Spleen (tissue), 13 donors: ENCODE measurements around the gene LOXHD1. TPM values are rescaled to one million over a fixed set of nuclear protein-coding genes. Genes with fewer than 3 reads are reported as not detected.
A peak's percentile ranks its signal among the peaks of the same experiment; 100 is the strongest.

Source experiments
- DNase-seq: peaks from one replicate; pipeline ENCODE4 v3.0.0-alpha.2; 2020
- H3K27ac ChIP-seq, 8 donors: fragments of 200-600 bp; sonication (generic) in 7 of 8; 1 replicate in 4 of 8; 2 replicates in 4 of 8; pipeline versions ENCODE4 v1.5.0 to v1.8.0; 2016 to 2021; ENCODE audit warnings: inconsistent platforms in 4 of 8, mild to moderate bottlenecking in 4 of 8, moderate library complexity in 1 of 8
- H3K27me3 ChIP-seq, 7 donors: fragments of 200-600 bp; sonication (generic) in 6 of 7; replicated peaks in 1 of 7; 1 replicate in 4 of 7; 2 replicates in 3 of 7; pipeline versions ENCODE4 v1.5.0 to v1.8.0; 2016 to 2021; ENCODE audit warnings: inconsistent platforms in 3 of 7, mild to moderate bottlenecking in 1 of 7
- H3K36me3 ChIP-seq, 6 donors: fragments of 200-600 bp; sonication (generic) in 5 of 6; 1 replicate in 4 of 6; 2 replicates in 2 of 6; pipeline versions ENCODE4 v1.5.0 to v1.8.0; 2016 to 2021; ENCODE audit warnings: inconsistent platforms in 2 of 6
- H3K4me1 ChIP-seq, 6 donors: fragments of 200-600 bp; sonication (generic) in 5 of 6; 1 replicate in 3 of 6; 2 replicates in 3 of 6; pipeline versions ENCODE4 v1.5.0 to v1.8.0; 2016 to 2021; ENCODE audit warnings: inconsistent platforms in 3 of 6
- H3K4me3 ChIP-seq, 8 donors: fragments of 200-600 bp; sonication (generic) in 7 of 8; 1 replicate in 4 of 8; 2 replicates in 4 of 8; pipeline versions ENCODE4 v1.5.0 to v1.8.0; 2016 to 2021; ENCODE audit warnings: inconsistent platforms in 4 of 8, mild to moderate bottlenecking in 4 of 8, moderate library complexity in 2 of 8
- H3K9me3 ChIP-seq, 8 donors: fragments of 200-600 bp; sonication (generic) in 7 of 8; 1 replicate in 4 of 8; 2 replicates in 4 of 8; pipeline versions ENCODE4 v1.5.0 to v1.8.0; 2016 to 2021; ENCODE audit warnings: inconsistent platforms in 4 of 8
- CTCF ChIP-seq, 11 experiments: fragments of 200-600 bp in 7 of 11; fragments of 450-650 bp in 4 of 11; sonication (generic) in 4 of 11; IDR thresholded peaks in 8 of 11; conservative IDR thresholded peaks in 3 of 11; 1 replicate in 7 of 11; 2 replicates in 4 of 11; pipeline versions ENCODE4 v1.4.0 to v1.8.0; 2016 to 2021; ENCODE audit warnings: antibody characterized with exemption in 11 of 11, inconsistent platforms in 4 of 11, mild to moderate bottlenecking in 1 of 11
- POLR2A ChIP-seq, 3 donors: fragments of 450-650 bp; IDR thresholded peaks; one replicate each; pipeline ENCODE4 v1.5.1; 2017; ENCODE audit warnings: antibody characterized with exemption in 3 of 3, mild to moderate bottlenecking in 1 of 3
- POLR2AphosphoS5 ChIP-seq, 3 donors: sonication (generic); formaldehyde crosslinking; IDR thresholded peaks; one replicate each; pipeline ENCODE4 v1.5.1; 2017; ENCODE audit warnings: antibody characterized with exemption in 3 of 3
- WGBS, 5 donors: extraction: QIAGEN DNeasy Blood & Tissue Kit in 3 of 5; methylation state at CpG; one replicate each; pipeline versions ENCODE4 v1.1.5 to v1.1.7; 2013 to 2018; 5-methylcytosine and 5-hydroxymethylcytosine counted together
- intact Hi-C: fragments of 100-400 bp; cut with DNase I; formaldehyde crosslinking; loops from one replicate; pipeline ENCODE4 v1.15.0; 2023; ENCODE audit warnings: low total_unique reads
- long read RNA-seq, 2 donors: transcript quantifications; one replicate each; lab custom pipeline, GENCODE V29; 2026
- polyA plus RNA-seq, 3 donors: library from polyadenylated mRNA; stranded (reverse); fragments of 200-250 nt; gene quantifications; one replicate each; pipeline ENCODE4 v1.2.1, GENCODE V29; 2013
- total RNA-seq, 7 donors: library from RNA; depleted of rRNA in 3 of 7; stranded (reverse); fragments of >200 nt in 3 of 7; fragmentation: NEBNext Ultra II Directional in 4 of 7; extraction: Animal tissue kit (Norgen Biotek cat#: 25700) in 4 of 7; gene quantifications; one replicate each; pipeline versions ENCODE4 v1.1.0 to v1.2.1, GENCODE V29; 2016 to 2021
- donor health status: healthy with polysubstance abuse.
- donor health status: DM: no; HTN: no; CAD: no; lungs with moderate emphysema.
- donor health status: DM: no; HTN: no; CAD: no.
- donor health status: Bipolar disorder and iron deficiency.
- donor health status: healthy.
- donor health status: DM: no; HTN: no; CAD: no.
- donor health status: DM: yes; HTN: yes; CAD: no.

LOXHD1 gene, protein sequence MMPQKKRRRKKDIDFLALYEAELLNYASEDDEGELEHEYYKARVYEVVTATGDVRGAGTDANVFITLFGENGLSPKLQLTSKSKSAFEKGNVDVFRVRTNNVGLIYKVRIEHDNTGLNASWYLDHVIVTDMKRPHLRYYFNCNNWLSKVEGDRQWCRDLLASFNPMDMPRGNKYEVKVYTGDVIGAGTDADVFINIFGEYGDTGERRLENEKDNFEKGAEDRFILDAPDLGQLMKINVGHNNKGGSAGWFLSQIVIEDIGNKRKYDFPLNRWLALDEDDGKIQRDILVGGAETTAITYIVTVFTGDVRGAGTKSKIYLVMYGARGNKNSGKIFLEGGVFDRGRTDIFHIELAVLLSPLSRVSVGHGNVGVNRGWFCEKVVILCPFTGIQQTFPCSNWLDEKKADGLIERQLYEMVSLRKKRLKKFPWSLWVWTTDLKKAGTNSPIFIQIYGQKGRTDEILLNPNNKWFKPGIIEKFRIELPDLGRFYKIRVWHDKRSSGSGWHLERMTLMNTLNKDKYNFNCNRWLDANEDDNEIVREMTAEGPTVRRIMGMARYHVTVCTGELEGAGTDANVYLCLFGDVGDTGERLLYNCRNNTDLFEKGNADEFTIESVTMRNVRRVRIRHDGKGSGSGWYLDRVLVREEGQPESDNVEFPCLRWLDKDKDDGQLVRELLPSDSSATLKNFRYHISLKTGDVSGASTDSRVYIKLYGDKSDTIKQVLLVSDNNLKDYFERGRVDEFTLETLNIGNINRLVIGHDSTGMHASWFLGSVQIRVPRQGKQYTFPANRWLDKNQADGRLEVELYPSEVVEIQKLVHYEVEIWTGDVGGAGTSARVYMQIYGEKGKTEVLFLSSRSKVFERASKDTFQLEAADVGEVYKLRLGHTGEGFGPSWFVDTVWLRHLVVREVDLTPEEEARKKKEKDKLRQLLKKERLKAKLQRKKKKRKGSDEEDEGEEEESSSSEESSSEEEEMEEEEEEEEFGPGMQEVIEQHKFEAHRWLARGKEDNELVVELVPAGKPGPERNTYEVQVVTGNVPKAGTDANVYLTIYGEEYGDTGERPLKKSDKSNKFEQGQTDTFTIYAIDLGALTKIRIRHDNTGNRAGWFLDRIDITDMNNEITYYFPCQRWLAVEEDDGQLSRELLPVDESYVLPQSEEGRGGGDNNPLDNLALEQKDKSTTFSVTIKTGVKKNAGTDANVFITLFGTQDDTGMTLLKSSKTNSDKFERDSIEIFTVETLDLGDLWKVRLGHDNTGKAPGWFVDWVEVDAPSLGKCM (N-terminal part only)
- total RNA-seq (1 to 10 TPM; 1.9 to 6.0 (median 2.4) TPM), polyA plus RNA-seq (under 1 TPM; 0.09 to 0.22 (median 0.13) TPM)
- long read RNA-seq, donor 1, result 0 reads
- long read RNA-seq, donor 2, result 0 reads

- 75 to 85% (median 78%) methylated on average over 25 of the region's 25 CpGs for WGBS, 5 donors
- no peak within 1 kb of the TSS for H3K27ac ChIP-seq
- H3K4me1 ChIP-seq, result peaks cover 0 to 5% (median 2%) of the 10 kb centered on the region in 6 donors
- H3K27me3 ChIP-seq, result no peaks in the 10 kb centered on the region
- H3K36me3 ChIP-seq, result no peaks in the 10 kb centered on the region
- H3K9me3 ChIP-seq, result no peaks in the 10 kb centered on the region
- intact Hi-C loops, result loop anchor here (5.0 to 10.0 kb wide), 4 partner anchors 103 to 510 kb away; a partner anchor contains a TSS
- no peak for TF ChIP-seq CTCF (IDR thresholded peaks at IDR 0.05 in 8 of 11, conservative IDR thresholded peaks at IDR 0.05 in 3 of 11)
- TF ChIP-seq POLR2A (IDR thresholded peaks at IDR 0.05), result no peak
- TF ChIP-seq POLR2AphosphoS5 (IDR thresholded peaks at IDR 0.05), result no peak
- DNase-seq, result peak; percentile 54
- H3K4me3 ChIP-seq, result no peak within 1 kb of the TSS
These were observed at the start of gene LOXHD1 for GRCh38 chr18:46657115-46657955. LOXHD1 (minus strand) TSS chr18:46657220; CDS start chr18:46657033, 187 bp downstream.

DNA sequence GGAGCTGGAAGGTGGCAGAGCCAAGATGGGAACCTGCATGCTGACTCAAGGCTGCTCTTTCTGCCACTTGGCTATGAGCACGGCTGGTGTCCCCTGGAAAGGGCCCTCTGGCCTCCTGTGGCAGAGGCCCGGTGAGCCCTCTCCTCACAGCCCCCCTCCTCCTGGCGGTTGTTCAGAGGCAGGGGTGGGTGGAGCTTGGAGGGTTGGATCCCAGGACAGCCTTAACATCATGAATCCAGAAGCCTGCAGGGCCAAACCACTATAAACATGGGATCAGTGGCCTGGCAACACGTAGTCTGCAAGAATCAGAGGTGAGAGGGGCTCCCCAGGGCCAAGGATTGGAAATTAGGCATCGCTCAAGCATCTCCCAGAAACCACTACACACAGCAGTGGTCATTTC lies 48.5 kb upstream of the LOXHD1 start:
- no peaks in the 10 kb centered on the region for H3K27me3 ChIP-seq
- no peak for DNase-seq
- no peak overlapping the region for H3K27ac ChIP-seq
- TF ChIP-seq POLR2AphosphoS5 (IDR thresholded peaks at IDR 0.05) (no peak), POLR2A (IDR thresholded peaks at IDR 0.05) (no peak), CTCF (IDR thresholded peaks at IDR 0.05 in 8 of 11, conservative IDR thresholded peaks at IDR 0.05 in 3 of 11) (no peak)
- H3K4me1 ChIP-seq, result no peaks in the 10 kb centered on the region
- intact Hi-C loops, result no loop called here
- no peak overlapping the region for H3K4me3 ChIP-seq
- WGBS, 5 donors, result 57 to 86% (median 73%) methylated on average over 4 to 5 of the region's 5 CpGs
- no peaks in the 10 kb centered on the region for H3K9me3 ChIP-seq
- no peaks in the 10 kb centered on the region for H3K36me3 ChIP-seq

DNA sequence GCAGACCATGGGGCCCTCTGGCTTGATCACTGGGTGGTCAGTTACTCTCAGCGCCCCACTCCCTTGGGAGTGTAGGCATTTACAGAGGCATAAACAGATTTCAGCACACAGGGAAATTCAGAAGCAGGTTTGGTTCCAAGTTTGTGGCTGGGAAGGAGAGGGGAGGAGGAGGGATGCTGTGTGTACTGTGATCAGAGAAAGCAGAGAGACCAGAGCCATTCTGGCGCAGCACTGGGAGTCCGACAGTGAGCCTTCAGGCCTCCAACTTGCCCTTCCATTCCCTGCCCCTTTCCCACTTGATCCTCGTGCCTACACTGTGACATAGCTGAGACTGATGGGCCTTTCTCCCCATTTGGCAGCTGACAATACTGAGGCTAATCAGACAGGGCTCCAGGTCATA lies 47.8 kb upstream of the LOXHD1 start:
- WGBS, 5 donors, result 81 to 92% (median 83%) methylated on average over 4 of the region's 4 CpGs
- Histone ChIP-seq H3K4me3 (no peak overlapping the region), H3K9me3 (no peaks in the 10 kb centered on the region), H3K27ac (no peak overlapping the region), H3K36me3 (no peaks in the 10 kb centered on the region), H3K4me1 (no peaks in the 10 kb centered on the region), H3K27me3 (no peaks in the 10 kb centered on the region)
- TF ChIP-seq POLR2A (IDR thresholded peaks at IDR 0.05) (no peak), CTCF (IDR thresholded peaks at IDR 0.05 in 8 of 11, conservative IDR thresholded peaks at IDR 0.05 in 3 of 11) (no peak), POLR2AphosphoS5 (IDR thresholded peaks at IDR 0.05) (no peak)
- DNase-seq, result no peak
- intact Hi-C loops, result no loop called here
